ACHN (cell line): Measurements from ENCODE around the gene SCYL2.
"Not testable (repeated sequence)": the region's sequence is repeated elsewhere in the genome, so short reads cannot be mapped to it uniquely, and the experiment has no call there.

Experiments
- DNase-seq: peaks from one replicate; pipeline ENCODE4 v3.0.0-alpha.2; 2015
- in situ Hi-C: cut with HindIII; loops from 2 replicates; pipeline ENCODE4 v1.10.0; 2017; ENCODE audit warnings: low sequenced_read_pairs, low pct_ligation_motif_present, low pct_unique_long_range_greater_than_20kb

Gene SCYL2

GRCh38 chr12:100295764-100296555, 29.0 kb downstream of the SCYL2 start:
- no peak for DNase-seq
- in situ Hi-C loops = no loop called here

GRCh38 chr12:100302081-100302480, 35.1 kb downstream of the SCYL2 start:
- no peak for DNase-seq
- in situ Hi-C loops = no loop called here

GRCh38 chr12:100303831-100304230, 36.9 kb downstream of the SCYL2 start:
- no peak for DNase-seq
- in situ Hi-C loops = no loop called here

DNA sequence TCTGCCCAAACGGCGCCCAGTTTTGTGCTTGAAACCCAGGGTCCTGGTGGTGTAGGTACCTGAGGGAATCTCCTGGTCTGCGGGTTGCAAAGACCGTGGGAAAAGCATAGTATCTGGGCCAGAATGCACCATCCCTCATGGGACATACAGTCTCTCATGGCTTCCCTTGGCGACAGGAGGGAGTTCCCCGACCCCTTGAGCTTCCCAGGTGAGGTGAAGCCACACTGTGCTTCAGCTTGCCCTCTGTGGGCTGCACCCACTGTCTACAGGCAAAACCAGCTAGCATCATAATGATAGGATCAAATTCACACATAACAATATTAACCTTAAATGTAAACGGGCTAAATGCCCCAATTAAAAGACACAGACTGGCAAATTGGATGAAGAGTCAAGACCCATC, 37.4 kb downstream of the SCYL2 start:
- DNase-seq, in situ Hi-C loops: not testable (repeated sequence)

- in situ Hi-C loops, DNase-seq: not testable (repeated sequence)
Measured at GRCh38 chr12:100308138-100308537, 41.2 kb downstream of the SCYL2 start.

DNA sequence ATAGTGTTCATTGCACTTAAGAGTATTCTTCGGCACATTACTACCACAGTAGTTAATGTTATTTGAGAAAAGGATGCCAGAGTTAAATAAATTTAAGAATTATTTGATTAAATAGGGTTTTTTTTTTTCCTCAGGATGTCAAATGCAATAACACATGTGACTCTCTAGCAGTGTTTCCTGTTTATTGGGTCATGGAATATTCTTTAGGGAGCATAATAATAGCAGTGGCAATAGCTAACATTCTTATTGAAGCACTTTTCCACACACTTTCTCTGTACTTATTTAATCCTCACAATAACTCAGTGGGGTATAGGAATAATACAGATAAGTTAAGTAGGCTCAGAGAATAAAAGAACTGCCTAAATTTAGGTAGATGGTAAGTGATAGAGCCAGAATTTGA, 44.3 kb downstream of the SCYL2 start:
- in situ Hi-C loops = no loop called here
- no peak for DNase-seq

DNA sequence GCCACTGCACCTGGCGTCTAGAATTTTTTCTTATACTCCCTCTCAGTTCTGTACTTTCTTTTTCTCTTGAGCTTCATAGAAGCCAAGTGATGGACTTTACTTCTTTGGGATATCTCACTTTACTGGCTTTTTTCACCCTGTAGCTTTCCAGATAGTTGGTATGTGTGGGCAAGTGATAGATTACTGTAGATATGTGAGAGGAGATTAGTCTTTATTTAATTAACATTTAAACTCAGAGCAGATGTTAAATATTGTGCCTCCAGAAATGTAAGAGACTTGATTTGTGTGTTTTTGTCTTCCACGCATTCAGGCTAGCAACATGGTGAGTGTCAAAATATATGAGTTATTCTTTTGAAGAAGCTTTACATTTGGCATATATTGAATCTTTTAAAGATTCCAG, 50.4 kb downstream of the SCYL2 start:
- in situ Hi-C loops = no loop called here
- DNase-seq = no peak

- DNase-seq = no peak
- in situ Hi-C loops = no loop called here
Measured at GRCh38 chr12:100324498-100324897, 57.5 kb downstream of the SCYL2 start.

DNA sequence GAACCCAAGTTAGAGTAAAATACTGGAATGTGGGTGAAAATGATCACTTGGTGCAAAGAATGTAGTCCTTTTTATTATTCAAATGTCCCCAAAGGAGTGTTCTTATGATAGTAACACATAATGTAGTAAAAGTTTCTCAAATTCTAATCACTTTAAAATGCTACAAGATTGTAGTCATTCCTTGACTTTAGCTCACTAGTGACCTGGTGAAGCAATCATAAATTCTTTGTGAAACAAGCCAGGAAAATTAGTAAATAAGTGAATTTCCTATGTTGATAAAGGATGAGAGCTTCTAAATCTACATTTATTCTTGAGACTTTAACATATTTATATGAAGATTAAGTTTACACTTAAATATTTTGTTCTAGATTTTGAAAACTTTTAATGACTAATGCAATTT, 59.2 kb downstream of the SCYL2 start:
- in situ Hi-C loops = no loop called here

DNA sequence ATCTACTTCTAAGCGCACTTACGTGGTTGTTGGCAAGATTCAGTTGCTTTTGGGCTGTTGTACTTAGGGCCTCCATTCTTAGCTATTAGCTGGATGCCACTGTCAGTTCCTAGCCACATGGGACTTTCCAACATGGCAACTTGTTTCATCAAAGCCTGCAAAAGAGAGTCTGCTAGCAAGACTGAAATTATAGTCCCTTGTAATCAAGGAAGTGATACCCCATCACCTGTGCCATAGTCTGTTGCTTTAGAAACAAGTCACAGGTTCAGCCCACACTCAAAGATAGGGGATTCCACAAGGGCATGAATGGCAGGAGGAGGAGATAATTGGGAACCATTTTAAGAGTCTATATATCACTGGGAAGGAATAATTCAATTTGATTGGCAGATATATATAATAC, 62.8 kb downstream of the SCYL2 start:
- in situ Hi-C loops = no loop called here
- no peak for DNase-seq

More for the DNA sequence above, 59.2 kb downstream of the SCYL2 start:
- no peak for DNase-seq

- no peak for DNase-seq
- in situ Hi-C loops = no loop called here
Measured at GRCh38 chr12:100331871-100332270, 64.9 kb downstream of the SCYL2 start.

GRCh38 chr12:100332852-100333251, 65.9 kb downstream of the SCYL2 start:
- no peak for DNase-seq
- in situ Hi-C loops = no loop called here

GRCh38 chr12:100337299-100337698, 70.3 kb downstream of the SCYL2 start:
- in situ Hi-C loops = no loop called here
- DNase-seq = no peak

DNA sequence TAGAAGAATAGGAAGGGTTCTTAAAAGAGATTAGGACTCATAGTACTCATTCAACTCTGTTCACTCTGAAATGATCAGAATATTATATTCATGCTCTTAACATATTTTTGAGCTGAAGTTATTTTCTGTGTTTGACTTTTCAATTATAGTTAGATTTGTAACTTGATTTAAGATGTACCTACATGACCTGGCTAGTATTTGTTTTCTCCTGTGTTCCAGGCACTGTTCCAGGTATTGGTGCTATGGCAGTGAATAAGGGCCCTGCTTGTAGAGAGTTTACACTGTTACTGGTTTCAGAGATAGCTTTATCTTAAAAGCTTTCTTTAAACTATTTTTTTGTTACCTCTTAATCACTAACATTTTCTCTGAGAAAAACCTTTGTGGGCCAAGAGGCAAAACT, 70.8 kb downstream of the SCYL2 start:
- no peak for DNase-seq
- in situ Hi-C loops = no loop called here

DNA sequence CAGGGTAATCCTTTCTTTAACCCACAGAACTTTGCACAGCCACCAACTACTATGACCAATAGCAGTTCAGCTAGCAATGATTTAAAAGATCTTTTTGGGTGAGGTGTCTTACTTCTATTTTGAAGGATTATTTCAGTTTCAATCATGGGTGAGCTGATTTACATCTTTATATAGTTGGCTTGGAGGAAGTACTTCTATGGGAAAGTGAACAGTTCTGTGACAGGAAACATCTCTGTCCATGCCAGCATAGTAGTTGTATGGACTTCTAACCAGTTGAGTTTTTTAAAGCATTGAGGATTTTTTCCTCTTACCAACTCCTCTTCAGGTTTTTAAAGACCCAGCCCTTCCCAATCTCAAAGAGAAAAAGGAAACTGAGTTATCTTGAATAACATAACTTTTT, 72.1 kb downstream of the SCYL2 start:
- no peak for DNase-seq
- in situ Hi-C loops = no loop called here

DNA sequence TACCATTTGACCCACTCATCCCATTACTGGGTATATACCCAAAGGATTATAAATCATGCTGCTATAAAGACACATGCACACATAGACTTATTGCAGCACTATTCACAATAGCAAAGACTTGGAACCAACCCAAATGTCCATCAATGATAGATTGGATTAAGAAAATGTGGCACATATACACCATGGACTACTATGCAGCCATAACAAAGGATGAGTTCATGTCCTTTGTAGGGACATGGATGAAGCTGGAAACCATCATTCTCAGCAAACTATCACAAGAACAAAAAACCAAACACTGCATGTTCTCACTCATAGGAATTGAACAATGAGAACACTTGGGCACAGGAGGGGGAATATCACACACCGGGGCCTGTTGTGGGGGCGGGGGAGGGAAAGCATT, 75.9 kb downstream of the SCYL2 start:
- in situ Hi-C loops, DNase-seq: not testable (repeated sequence)

DNA sequence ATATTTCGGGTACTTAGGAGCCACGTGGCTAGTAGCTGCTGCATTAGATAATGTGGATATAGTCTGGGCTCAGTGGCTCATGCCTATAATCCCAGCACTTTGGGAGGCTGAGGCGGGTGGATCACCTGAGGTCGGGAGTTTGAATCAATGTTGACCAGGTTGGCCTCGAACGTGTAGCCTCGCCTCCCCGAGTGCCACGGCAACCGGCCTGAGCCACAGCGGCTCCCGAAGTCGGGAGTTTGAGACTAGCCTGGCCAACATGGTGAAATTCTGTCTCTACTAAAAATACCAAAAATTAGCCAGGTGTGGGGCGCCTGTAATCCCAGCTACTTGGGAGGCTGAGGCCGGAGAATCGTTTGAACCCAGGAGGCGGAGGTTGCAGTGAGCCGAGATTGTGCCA, 77.4 kb downstream of the SCYL2 start:
- in situ Hi-C loops, DNase-seq: not testable (repeated sequence)

- in situ Hi-C loops = no loop called here
- DNase-seq = no peak
Measured at GRCh38 chr12:100345020-100345767, 78.2 kb downstream of the SCYL2 start.

DNA sequence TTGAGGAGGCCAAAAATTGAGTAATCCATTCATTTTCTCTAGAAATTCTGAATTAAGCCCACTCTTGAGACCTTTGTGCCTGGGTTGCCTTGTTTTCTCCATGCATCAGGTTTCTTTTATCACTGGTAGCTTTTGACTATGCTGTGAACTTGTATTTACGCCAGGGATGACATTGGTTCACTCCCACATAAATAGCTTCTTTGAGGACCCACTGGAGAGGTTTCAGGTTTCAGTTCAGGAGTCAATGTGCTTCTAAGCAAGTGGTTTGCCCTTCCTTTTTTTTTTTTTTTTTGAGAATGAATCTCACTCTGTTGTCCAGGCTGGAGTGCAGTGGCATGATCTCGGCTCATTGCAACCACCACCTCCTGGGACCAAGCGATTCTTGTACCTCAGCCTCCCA, 79.7 kb downstream of the SCYL2 start:
- DNase-seq = no peak
- in situ Hi-C loops = no loop called here
